Stimulated activated effector memory CD8-positive, alpha-beta T cell treated with anti-CD3 and anti-CD28 coated beads, Interleukin-12 subunit alpha, Interleukin-12 subunit beta, amount 100 ng/mL, for 72 hours (primary cell): ENCODE results near the gene CPA5.
A peak's percentile ranks its signal among the peaks of the same experiment; 100 is the strongest.
"Not testable (repeated sequence)": the region's sequence is repeated elsewhere in the genome, so short reads cannot be mapped to it uniquely, and the experiment has no call there.

Experiments
- ATAC-seq: fragments of 150-1000 bp; cut with Tn5 transposase; 2 replicates; pipeline ENCODE4 v1.10.0; 2021
- DNase-seq, 2 donors: peaks; one replicate each; pipeline ENCODE4 v3.0.0; 2021 to 2022; ENCODE audit warnings: low spot score in 2 of 2
- H3K27ac Mint-ChIP-seq: one replicate; pipeline ENCODE4 v1.8.0; 2022; ENCODE audit warnings: mild to moderate bottlenecking, mixed read lengths
- H3K36me3 Mint-ChIP-seq: one replicate; pipeline ENCODE4 v1.8.0; 2022; ENCODE audit warnings: mild to moderate bottlenecking, mixed read lengths
- H3K4me1 Mint-ChIP-seq: one replicate; pipeline ENCODE4 v1.8.0; 2022; ENCODE audit warnings: mixed read lengths
- H3K4me3 Mint-ChIP-seq: one replicate; pipeline ENCODE4 v1.8.0; 2022; ENCODE audit warnings: mild to moderate bottlenecking, mixed read lengths
- H3K9me3 Mint-ChIP-seq: one replicate; pipeline ENCODE4 v1.8.0; 2022; ENCODE audit warnings: mixed read lengths

CPA5 gene

GRCh38 chr7:130319541-130319940, 25.1 kb upstream of the CPA5 start:
- Mint-ChIP-seq H3K36me3 (no peaks in the 10 kb centered on the region), H3K4me3 (no peak overlapping the region), H3K27ac (no peak overlapping the region), H3K4me1 (peaks cover 7% of the 10 kb centered on the region), H3K9me3 (no peaks in the 10 kb centered on the region)
- DNase-seq: no peak
- ATAC-seq: no peak

GRCh38 chr7:130321542-130322229, 22.9 kb upstream of the CPA5 start:
- H3K4me1 Mint-ChIP-seq, DNase-seq, H3K4me3 Mint-ChIP-seq, H3K27ac Mint-ChIP-seq, H3K36me3 Mint-ChIP-seq, H3K9me3 Mint-ChIP-seq: not testable (repeated sequence)
- ATAC-seq: peak; percentile 87

- no peak for ATAC-seq
- peaks cover 7% of the 10 kb centered on the region for H3K4me1 Mint-ChIP-seq
These were observed 22.0 kb upstream of the CPA5 start for GRCh38 chr7:130322615-130323014.

GRCh38 chr7:130324306-130324943, 20.2 kb upstream of the CPA5 start:
- Mint-ChIP-seq H3K4me3 (no peak overlapping the region), H3K4me1 (peaks cover 7% of the 10 kb centered on the region), H3K27ac (no peak overlapping the region), H3K9me3 (no peaks in the 10 kb centered on the region), H3K36me3 (no peaks in the 10 kb centered on the region)
- DNase-seq (no peak), ATAC-seq (no peak)

More at GRCh38 chr7:130322615-130323014, 22.0 kb upstream of the CPA5 start:
- H3K9me3 Mint-ChIP-seq: no peaks in the 10 kb centered on the region
- no peaks in the 10 kb centered on the region for H3K36me3 Mint-ChIP-seq
- no peak for DNase-seq
- no peak overlapping the region for H3K4me3 Mint-ChIP-seq
- H3K27ac Mint-ChIP-seq: no peak overlapping the region

GRCh38 chr7:130329681-130330080, 14.9 kb upstream of the CPA5 start:
- no peak overlapping the region for H3K27ac Mint-ChIP-seq
- H3K9me3 Mint-ChIP-seq: no peaks in the 10 kb centered on the region
- DNase-seq (no peak), ATAC-seq (no peak)
- H3K4me3 Mint-ChIP-seq: no peak overlapping the region
- no peaks in the 10 kb centered on the region for H3K36me3 Mint-ChIP-seq
- no peaks in the 10 kb centered on the region for H3K4me1 Mint-ChIP-seq

GRCh38 chr7:130332259-130333053, 12.2 kb upstream of the CPA5 start:
- DNase-seq (no peak), ATAC-seq (no peak)
- Mint-ChIP-seq H3K27ac (no peak overlapping the region), H3K36me3 (no peaks in the 10 kb centered on the region), H3K4me1 (no peaks in the 10 kb centered on the region), H3K4me3 (no peak overlapping the region), H3K9me3 (no peaks in the 10 kb centered on the region)

GRCh38 chr7:130333832-130334231, 10.8 kb upstream of the CPA5 start:
- Mint-ChIP-seq H3K4me1 (no peaks in the 10 kb centered on the region), H3K9me3 (no peaks in the 10 kb centered on the region), H3K27ac (no peak overlapping the region), H3K4me3 (no peak overlapping the region), H3K36me3 (no peaks in the 10 kb centered on the region)
- ATAC-seq (peak; percentile 37), DNase-seq (no peak)

GRCh38 chr7:130334274-130334673, 10.3 kb upstream of the CPA5 start:
- no peak for DNase-seq
- Mint-ChIP-seq H3K9me3 (no peaks in the 10 kb centered on the region), H3K4me1 (no peaks in the 10 kb centered on the region), H3K36me3 (no peaks in the 10 kb centered on the region), H3K4me3 (no peak overlapping the region), H3K27ac (no peak overlapping the region)
- no peak for ATAC-seq

GRCh38 chr7:130337410-130337971, 7.1 kb upstream of the CPA5 start:
- no peak for ATAC-seq

GRCh38 chr7:130338233-130338632, 6.4 kb upstream of the CPA5 start:
- no peak overlapping the region for H3K27ac Mint-ChIP-seq
- no peaks in the 10 kb centered on the region for H3K36me3 Mint-ChIP-seq
- ATAC-seq (no peak), DNase-seq (no peak)
- no peak overlapping the region for H3K4me3 Mint-ChIP-seq
- no peaks in the 10 kb centered on the region for H3K9me3 Mint-ChIP-seq
- no peaks in the 10 kb centered on the region for H3K4me1 Mint-ChIP-seq

More at GRCh38 chr7:130337410-130337971, 7.1 kb upstream of the CPA5 start:
- Mint-ChIP-seq H3K4me3 (no peak overlapping the region), H3K27ac (no peak overlapping the region), H3K36me3 (no peaks in the 10 kb centered on the region), H3K9me3 (no peaks in the 10 kb centered on the region), H3K4me1 (no peaks in the 10 kb centered on the region)
- no peak for DNase-seq

- Mint-ChIP-seq H3K4me1 (no peaks in the 10 kb centered on the region), H3K27ac (no peak overlapping the region), H3K36me3 (no peaks in the 10 kb centered on the region), H3K9me3 (no peaks in the 10 kb centered on the region), H3K4me3 (no peak overlapping the region)
- DNase-seq (no peak), ATAC-seq (no peak)
These were observed 2.7 kb upstream of the CPA5 start for GRCh38 chr7:130341882-130342281.

- ATAC-seq (no peak), DNase-seq (no peak)
- H3K27ac Mint-ChIP-seq: no peak overlapping the region
- no peaks in the 10 kb centered on the region for H3K4me1 Mint-ChIP-seq
- no peaks in the 10 kb centered on the region for H3K36me3 Mint-ChIP-seq
- H3K4me3 Mint-ChIP-seq: no peak overlapping the region
- H3K9me3 Mint-ChIP-seq: no peaks in the 10 kb centered on the region
These were observed 1.8 kb upstream of the CPA5 start for GRCh38 chr7:130342701-130343380.

- H3K36me3 Mint-ChIP-seq: no peaks in the 10 kb centered on the region
- H3K4me3 Mint-ChIP-seq: no peak overlapping the region
- no peak overlapping the region for H3K27ac Mint-ChIP-seq
- DNase-seq: no peak
- ATAC-seq: no peak
- peaks cover 4% of the 10 kb centered on the region for H3K4me1 Mint-ChIP-seq
- no peaks in the 10 kb centered on the region for H3K9me3 Mint-ChIP-seq
These were observed 520 bp downstream of the CPA5 start for GRCh38 chr7:130345136-130345535.

GRCh38 chr7:130345725-130346124, 1.1 kb downstream of the CPA5 start:
- DNase-seq (no peak), ATAC-seq (no peak)
- Mint-ChIP-seq H3K36me3 (no peaks in the 10 kb centered on the region), H3K27ac (no peak overlapping the region), H3K4me3 (no peak overlapping the region), H3K4me1 (peaks cover 10% of the 10 kb centered on the region), H3K9me3 (no peaks in the 10 kb centered on the region)
